HG03175 (cell line): ENCODE measurements around the gene OTUD5.
A peak's percentile ranks its signal among the peaks of the same experiment; 100 is the strongest.
"Not testable (repeated sequence)": the region's sequence is repeated elsewhere in the genome, so short reads cannot be mapped to it uniquely, and the experiment has no call there.

Experiments
- ATAC-seq: cut with Tn5 transposase; IDR thresholded peaks from one replicate; pipeline ENCODE4 v1.9.1; 2021; ENCODE audit warnings: mild to moderate bottlenecking, moderate library complexity; ENCODE audit not compliant: unreplicated experiment

The OTUD5 gene

DNA sequence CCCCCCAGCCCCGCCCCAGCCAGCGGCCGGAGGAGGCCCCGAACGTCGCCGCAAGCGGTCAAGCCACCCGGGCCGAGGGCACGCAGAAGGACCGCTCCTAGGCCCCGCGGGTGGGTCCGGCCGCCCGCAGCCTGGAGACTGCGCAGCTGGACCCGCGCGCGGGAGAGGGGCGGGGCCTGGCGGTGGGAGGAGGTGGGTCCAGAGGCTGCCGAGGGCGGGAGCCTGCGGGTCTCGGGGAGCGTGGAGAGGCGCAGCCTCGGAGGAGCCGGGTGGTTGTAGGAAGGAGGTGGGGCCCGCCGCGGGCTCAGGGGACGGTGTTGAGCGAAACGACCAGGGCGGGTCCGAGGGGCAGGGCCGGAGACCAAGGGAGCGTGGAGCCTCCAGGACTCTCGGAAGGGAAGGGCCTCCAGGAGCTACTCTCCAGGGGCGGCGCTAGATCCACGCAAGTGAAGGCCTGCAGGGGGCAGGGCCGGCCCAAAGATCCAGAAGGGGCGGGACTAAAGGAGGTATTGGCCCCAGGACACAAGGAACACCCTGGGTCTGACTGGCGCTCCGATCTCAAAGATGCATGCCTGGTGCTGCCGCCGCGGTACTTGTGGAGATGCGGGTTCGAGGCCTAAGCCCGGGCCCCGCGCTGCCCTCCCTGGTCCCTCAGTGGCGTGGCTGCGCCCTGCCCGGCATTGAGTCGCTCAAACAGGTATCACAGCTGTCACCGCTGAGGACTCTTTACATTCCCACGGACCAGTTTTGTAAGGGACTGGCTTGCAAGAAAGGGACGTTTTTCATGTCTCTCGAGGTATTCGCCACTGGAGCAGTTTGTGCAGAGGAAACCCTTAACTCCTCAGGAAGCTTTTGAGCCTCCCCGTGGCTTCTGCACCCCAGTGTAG lies 65.8 kb downstream of the OTUD5 start:
- ATAC-seq, result peak; percentile 80

DNA sequence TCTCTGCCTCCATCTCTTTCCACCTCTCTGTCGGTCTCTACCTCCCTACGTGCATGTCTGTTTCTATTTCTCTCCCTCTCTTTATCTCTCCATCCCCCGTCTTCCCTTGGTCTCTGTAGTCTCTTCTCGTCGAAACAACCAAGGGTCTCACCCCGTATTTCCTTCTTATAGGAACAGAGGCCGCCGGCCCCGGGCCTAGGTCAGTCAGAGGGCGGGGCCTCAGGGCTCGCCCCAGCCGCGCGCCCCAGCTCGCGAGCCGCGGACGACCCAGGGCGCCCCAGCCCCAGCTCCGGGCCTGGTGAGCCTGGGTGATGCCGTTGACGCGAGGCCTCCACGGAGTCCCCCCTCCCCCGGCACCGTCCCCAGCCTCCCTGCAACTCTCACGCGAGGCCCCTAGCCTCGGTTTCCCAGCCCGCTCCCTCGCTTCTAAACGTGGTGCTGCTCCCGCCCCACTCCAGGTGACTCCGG lies 66.4 kb downstream of the OTUD5 start:
- ATAC-seq, result peak; percentile 38

DNA sequence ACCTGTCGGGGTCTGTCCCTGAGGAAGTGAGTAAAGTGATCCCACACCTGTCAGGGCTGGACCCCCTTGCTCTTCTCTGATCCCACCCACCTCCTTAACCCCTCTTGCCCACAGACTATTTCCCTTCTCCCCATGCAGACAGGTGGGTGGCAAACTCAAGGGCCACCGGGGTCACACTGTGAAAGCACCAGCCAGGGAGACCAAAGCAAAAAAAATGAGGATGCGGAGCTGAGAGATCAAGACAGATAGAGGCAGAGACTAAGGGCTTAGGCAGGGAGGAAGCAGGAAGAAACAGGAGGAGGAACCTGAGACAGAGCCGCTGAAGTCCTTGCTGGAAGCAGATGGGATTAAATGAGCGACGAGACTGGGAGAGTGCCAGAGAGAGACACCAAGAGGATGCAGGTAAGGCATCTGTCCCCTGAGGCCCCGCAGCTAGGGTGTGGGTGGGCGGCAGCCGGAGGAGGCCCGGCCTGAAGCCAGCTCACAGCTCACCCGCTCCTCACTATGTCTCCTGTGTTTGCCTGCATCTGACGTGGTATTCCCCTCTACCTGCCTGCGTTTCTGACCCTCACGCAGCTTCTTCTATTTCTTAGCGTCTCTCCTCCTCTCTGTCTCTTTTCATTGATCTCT lies 67.0 kb downstream of the OTUD5 start:
- ATAC-seq, result no peak

DNA sequence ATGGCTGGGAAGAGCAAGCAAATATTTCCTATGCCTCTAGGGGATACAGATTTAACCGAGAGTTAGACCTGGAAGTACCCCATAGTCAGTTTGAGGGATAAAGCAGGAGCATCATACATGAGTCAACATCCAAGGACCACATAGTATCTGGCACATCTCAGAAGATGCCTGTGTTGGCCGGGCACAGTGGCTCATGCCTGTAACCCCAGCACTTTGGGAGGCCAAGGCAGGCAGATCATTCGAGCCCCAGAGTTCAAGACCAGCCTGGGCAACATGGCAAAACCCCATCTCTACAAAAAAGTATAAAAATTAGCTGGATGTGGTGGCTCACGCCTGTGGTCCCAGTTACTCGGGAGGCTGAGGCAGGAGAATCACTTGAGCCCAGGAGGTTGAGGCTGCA lies 70.8 kb downstream of the OTUD5 start:
- ATAC-seq, result not testable (repeated sequence)

- ATAC-seq, result no peak
These were observed 73.7 kb downstream of the OTUD5 start for GRCh38 chrX:48883729-48884128.

GRCh38 chrX:48876944-48877343 lies 80.5 kb downstream of the OTUD5 start:
- ATAC-seq, result not testable (repeated sequence)
